HCEC 1CT (cell line): Measurements from ENCODE around the gene NME8.
"Not testable (repeated sequence)": the region's sequence is repeated elsewhere in the genome, so short reads cannot be mapped to it uniquely, and the experiment has no call there.

Source experiments
- DNase-seq: peaks from one replicate; pipeline ENCODE4 v3.0.0-alpha.2; 2017

Gene NME8, protein sequence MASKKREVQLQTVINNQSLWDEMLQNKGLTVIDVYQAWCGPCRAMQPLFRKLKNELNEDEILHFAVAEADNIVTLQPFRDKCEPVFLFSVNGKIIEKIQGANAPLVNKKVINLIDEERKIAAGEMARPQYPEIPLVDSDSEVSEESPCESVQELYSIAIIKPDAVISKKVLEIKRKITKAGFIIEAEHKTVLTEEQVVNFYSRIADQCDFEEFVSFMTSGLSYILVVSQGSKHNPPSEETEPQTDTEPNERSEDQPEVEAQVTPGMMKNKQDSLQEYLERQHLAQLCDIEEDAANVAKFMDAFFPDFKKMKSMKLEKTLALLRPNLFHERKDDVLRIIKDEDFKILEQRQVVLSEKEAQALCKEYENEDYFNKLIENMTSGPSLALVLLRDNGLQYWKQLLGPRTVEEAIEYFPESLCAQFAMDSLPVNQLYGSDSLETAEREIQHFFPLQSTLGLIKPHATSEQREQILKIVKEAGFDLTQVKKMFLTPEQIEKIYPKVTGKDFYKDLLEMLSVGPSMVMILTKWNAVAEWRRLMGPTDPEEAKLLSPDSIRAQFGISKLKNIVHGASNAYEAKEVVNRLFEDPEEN

DNA sequence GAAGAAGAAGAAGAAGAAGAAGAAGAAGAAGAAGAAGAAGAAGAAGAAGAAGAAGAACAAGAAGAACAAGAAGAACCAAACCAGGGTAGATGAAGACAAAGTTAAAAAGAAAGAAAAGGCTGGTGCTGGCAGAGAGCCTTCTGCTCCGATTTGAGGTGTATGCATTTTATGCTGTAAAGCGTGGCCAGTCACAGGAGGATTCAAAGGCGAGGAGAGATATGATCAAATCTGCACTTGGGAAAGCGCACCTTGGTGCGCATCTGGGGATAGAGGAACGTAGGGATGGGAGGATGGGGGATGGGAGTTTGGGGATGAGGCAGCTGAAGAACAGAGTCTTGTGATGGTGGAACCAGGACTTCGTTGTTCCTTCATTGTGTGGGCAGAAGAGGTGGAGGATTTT, at the start of gene NME8:
TSS of gene NME8 (plus strand) at position 301 of the 400 bp plus-strand sequence. CDS start 1,670 bp downstream, outside the sequence.
- no peak for DNase-seq

DNA sequence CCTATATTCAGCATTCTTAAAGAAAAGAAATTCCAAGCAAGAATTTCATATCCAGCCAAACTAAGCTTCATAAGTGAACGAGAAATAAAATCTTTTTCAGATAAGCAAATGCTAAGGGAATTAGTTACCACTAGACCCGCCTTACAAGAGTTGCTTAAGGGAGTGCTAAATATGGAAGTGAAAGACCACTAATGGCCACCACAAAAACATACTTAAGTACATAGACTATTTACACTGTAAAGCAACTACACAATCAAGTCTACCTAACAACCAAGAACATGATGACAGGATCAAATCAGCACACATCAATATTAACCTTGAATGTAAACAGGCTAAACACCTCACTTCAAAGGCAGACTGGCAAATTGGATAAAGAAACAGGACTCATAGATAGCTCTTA, 42.2 kb upstream of the NME8 start:
- no peak for DNase-seq

DNA sequence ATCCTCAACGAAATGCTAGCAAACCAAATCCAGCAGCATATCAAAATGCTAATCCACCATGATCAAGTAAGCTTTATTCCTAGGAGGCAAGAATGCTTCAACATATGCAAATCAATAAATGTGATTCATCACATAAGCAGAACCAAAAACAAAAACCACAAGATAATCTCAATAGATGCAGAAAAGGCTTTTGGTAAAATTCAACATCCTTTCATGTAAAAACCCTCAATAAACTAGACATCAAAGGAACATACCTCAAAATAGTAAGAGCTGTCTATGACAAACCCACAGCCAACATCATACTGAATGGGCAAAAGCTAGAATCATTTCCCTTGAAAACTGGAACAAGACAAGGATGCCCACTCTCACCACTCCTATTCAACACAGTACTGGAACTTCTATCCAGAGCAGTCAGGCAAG, 36.2 kb upstream of the NME8 start:
- DNase-seq = not testable (repeated sequence)

DNA sequence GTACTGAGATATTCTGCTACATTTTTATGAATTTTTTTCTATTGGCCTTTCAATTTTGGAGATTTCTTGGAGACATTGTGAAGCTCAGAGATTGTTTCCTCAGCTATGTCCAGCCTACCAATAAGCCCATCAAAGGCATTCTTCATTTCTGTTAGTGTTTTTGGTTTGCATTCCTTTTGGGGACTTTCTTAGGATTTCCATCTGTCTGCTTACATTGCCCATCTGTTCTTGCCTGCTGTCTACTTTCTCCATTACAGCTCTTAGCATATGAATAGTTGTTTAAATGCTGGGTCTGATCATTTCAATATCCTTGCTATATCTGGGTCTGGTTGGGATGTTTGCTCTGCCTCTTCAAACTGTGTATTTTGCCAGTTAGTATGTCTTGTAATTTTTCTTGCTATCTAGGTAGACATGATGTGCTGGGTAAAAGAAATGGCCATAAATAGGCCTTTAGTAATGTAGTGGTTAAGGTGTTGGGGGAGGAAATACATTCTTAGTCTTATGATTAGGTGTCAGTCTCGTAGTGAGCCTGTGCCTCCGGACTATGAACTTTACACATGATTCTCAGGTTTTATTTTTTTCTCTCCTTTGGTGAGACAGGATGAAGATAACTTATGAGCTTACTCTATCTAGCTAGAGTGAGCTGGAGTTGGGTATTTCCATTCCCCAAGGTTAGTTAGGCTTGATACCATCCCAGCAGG, 32.6 kb upstream of the NME8 start:
- no peak for DNase-seq

DNA sequence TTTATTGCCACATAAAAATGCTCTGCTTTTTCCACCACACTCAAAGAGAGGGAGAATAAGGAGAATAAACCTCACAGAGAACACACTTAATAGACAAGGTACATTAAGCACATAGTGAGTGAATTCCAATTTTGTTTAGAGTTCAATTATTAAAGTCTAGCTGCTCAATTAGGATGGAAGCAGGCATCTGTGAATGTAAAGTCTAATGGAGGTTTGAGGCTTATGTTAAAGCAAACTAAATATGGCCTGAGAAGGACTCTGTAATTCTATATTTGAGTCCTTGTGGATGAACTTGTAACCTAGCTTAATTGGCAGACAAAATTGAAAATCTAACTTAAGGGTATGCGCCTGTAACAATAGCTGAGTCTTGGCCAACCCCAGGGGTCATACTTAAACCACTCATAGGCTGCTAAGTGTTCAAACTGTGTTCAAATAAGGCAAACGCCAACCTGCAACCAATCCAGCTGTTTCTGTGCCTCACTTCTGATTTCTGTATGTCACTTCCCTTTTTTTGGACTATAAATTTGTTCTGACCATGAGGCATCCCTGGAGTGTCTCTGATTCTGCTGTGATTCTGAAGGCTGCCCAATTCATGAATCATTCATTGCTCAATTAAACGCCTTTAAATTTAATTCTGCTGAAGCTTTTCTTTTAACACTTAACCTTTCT, 31.3 kb upstream of the NME8 start:
- no peak for DNase-seq

DNA sequence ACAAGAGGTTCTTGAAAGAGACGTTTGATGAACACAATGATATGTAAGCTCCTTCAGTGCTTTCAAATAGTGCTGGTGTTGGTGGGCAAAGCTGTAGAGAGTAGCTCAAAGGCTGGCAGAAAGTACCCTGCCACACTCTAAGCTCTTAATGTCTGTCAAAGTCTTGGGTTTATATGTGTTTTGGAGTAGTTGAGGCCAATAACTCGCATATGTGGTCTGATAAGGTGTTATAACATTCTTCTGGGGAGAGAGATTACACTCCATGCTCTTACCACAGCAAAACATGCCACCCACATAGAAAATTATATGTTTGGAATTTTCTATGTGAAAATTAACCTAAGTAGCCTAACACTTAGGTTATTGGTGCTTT, 30.8 kb upstream of the NME8 start:
- no peak for DNase-seq

DNA sequence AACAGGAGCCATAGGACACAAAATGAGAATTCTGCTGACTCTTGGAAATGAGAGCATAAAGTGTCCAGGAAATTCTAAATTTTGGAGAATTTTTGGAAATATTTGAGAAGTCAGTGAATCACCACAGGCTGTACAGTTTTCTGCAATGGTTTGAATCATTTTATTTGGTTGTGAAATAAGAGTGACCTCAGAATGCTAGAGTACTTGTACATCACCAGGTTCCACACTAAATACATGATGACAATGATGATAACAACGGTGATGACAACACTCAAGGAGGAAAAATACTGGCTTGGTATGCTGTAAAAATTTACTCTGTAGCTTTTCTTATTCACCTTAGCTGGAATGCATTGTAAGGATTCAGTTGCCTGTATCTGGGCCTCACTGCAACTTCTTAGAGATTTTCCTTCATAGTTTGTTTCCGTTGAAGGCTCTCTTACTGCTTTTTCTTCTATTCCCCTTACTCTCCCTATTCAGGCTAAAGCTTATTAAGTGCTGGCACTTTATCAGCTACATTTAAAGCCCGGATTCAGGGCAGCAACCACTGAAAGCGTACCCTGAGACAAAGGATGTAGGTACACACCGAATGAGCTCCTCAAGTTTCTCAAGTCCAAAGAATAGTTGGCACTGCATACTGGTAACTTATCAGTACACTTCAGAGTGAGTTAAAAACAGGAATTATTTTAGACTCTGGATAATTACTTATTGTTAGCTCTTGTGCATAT, 30.2 kb upstream of the NME8 start:
- no peak for DNase-seq

DNA sequence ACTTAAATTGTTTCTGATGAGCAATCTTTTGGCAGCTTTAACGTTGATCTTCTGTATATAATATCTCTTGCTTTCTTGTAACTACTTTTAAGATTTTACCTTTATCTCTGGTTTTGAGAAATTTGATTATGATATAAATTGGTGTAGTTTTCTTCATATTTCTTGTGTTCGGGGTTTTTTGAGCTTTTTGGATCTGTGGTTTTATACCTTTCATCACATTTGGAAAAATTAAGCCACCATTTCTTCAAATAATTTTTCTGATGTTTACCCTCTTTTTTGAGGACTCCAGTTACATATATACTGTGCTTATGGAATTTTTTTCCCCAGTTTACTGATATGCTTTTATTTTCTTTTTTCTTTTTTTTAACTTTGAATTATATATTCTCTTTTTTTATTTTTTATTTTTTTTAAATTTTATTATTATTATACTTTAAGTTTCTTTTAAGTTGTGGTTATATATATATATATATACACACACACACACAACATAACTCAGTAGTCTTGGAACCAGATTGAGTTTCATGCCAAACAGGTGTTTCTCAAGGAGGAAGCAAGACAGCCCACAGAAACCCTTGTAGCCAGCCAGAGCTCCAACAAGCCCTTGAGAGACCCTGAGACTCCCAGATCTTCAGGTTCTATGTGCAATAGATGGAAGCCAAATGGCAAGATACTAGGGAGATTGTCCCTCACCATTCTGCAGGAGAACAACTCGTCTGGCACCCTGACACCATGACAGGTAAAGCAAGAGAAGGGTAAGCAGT, 27.5 kb upstream of the NME8 start:
- no peak for DNase-seq

DNA sequence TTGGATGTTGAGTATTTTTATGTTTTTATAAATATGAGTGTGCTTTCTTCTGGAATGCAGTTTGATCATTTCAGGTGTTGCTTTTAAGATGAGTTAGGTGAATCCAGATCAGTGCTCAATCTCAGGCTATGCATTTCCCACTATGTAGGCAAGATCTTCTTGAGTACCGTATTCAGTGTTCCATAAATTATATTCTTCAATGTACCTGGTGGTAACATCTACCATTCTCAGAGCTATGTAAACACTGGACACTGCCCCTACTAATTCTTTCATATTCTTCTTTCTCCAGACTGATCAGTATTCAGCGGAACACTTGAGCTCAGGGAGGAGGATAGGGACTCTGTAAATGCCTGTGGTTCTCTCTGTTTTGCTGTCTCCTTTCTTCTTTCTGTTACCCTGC, 25.5 kb upstream of the NME8 start:
- DNase-seq = no peak

DNA sequence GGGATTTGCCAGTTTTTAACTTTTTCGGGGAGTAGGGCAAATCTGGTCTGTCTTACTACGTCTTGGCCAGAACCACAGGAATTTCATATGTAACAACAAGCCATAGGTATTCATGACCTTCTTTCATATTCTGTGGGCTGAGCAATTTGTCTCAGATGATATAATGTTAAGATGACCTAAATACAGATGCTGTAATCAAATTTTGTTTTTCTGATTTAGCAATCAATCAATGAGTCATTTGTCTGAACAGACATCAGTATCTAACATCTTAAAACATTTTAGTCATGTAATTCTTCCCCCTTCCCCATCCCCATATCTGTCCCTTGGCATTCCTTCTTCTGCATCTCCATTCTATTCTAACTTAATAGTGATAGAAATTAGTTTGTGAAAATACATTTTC, 24.8 kb upstream of the NME8 start:
- no peak for DNase-seq

DNA sequence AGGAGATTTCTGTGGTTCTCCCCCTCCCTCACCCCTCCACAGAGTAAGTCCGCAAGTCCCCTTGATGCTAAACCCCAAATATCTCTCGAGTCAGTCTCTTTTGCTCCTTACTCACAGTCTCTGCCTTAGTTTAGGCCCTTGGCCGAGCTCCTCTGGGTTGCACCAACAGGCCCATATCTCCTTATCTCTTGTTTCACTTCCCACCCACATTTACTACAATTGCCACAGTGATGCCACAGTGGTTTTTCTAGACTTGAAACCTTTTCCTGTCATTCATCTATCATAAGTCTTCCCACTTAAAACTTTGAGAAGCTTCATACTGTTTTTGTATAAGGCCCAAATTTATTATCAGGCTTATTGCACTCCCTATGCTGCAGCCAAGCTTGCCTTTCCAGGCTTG, 23.4 kb upstream of the NME8 start:
- DNase-seq = no peak

DNA sequence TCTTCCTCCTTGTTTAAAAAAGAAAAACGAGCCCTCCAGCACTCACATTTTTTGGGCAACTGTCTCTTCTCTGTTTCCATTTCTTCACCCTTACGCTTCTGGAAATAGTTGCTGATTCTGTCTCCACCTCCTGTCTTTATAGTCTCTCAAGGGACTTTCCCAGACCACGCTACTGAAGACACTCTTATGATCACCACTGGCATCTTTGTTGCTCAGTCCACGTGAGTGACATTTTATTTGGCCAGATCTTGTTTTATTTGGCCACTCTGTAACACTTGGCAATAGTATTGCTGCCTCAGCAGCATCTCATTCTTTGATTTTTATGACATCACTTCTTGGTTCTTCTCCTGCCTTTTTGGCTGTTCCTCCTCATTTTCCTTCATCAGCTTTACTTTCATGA, 21.6 kb upstream of the NME8 start:
- DNase-seq = no peak

DNA sequence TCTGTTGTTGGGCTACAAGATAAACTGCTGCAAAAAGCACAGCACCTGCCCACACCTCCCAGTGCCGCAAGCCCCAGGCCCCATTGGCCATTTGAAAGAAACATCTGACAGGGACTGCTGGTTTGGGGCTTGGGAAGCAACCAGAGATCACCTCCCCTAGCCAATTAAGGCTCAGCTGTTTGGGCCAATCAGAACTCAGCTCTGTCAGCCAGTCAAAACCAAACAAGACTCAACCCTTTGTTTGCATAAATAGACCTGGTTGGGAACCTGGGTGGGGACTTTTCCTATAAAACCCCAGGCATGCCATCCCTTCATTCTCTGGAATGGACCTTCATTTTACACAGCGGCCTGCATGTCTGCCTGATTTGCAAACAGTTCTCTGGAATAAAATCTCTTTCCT, 17.2 kb upstream of the NME8 start:
- no peak for DNase-seq

DNA sequence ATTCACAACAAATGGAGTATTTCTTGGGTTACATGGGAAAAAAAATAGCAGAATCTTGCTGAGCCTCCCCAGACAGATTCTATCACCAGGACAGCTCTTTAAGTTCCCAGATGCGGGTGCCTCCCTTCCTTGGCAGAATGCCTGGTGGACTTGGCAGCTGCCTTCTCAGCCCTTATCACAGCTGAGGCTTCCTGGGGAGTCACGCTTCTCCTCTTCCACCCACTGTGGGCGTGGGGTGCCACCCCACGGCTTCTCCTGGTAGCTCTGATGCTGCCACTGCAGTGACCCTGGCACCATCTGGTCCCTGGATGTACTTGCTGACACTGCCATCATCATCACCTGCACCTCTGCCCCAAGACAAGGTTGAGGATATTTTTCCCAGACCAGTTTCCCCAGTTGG, 16.2 kb upstream of the NME8 start:
- no peak for DNase-seq

DNA sequence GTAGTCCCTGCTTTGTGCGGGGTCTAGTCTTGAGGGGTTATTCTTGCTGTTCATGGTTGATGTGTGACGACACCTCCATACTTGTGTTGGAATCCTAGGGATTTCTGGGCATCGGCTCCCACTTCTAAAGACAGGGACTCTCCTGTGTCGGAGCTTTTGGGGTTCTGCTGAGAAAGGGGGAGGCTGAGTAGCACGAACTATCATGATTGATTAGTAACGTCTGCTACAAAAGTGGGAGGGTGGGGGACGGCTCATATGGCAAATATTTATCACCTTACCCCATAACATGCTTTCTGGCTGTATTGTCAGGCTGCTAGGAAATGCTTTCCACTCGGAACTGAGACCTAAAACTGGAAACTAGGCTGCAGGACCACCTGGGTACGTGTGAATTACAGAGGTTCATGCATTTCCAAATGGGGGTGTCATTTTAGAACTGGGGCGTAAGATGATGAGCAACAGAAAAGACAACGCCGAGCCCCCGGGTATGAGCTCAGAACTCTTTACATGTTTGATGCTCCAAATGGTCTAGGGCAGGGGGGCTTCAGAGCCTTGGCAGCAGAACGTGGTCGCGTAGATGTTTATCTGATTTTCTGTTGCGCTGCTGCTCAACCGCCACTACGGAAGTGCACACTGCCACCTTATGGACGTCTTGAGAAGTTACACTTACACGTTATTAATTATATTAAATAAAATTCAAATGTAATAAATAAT, 15.1 kb upstream of the NME8 start:
- DNase-seq = peak; percentile 3

DNA sequence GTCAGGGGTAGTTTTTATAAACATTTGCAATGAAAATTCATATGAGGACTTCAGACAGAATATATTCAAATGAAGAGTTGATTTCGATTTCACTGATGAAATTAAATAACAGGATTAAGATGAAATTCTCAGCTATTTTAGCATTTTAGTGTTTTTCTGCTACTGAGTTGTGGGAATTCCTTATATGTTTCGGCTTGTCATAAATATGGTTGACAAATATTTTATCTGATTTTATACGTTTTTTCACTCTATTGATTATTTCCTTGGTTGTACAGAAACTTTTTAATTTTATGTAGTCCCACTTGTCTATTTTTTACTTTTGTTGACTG, 14.6 kb upstream of the NME8 start:
- DNase-seq = no peak

DNA sequence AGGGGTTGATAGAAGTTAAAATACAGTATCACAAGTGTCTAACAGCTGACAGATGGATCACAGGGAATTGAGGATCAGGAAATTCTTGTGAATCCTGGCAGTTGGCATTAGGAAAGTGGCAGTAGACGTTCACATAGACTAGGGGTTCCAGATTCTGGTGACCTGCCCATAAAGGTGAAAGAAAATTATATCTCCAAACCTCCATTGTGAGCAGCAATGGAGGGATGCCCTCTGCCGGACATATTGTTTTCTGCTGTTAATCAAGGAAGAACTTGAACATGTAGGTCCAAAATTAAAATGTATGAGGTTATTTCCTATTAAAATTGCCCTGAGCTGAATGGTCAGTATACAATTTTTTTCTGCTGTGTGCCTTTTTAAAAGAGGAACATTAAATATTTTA, 5.1 kb downstream of the NME8 start:
- no peak for DNase-seq

DNA sequence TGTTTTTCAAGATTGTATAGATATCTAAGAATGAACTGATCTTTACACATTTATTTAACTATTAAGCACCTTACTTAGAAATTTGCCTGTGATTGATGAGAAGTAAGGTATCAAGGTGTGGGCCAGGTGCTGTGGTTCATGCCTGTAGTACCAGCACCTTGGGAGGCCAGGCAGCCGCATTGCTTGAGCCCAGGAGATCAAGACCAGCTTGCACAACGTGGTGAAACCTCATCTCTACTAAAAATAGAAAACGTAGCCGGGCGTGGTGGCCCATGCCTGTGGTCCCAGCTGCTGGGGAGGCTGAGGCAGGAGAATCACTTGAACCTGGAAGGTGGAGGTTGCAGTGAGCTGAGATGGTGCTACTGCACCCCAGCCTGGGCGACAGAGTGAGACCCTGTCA, 33.7 kb downstream of the NME8 start:
- no peak for DNase-seq

DNA sequence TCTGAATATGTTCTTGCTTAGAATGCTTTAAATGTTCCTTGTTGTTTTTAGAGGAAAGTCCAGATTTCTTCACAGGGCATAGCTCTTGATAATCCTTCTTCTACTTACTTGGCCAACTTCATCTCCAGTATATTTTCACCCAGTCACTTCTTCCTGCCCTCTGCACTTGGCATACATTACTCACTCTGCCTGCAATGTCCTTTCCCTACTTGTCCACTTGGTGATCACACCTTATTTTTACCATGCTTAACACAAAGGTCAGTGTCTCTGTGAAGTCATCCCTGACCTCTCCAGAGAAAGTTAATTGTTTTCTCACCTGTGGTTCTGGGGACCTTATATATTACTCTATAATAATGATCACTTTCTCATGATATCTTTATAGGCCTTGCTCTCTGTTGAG, 45.0 kb downstream of the NME8 start:
- no peak for DNase-seq

DNA sequence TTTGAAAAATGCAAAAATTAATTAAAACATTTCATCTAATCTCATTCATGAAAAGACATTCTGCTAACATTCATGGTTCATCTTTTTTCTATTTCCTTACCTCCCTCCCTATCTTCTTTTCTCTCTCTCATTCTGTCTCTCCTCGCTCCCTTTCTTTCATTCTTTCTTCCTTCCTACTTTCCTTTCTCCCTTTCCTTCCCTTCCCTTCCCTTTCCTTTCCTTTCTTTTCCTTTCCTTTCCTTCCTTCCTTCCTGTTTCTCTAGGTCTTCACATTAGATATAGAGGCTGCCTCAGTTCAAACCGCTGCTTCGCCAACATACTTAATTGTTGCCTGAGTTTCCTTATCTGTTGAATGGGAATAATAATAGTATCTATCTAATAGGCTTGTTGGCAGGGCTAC, 46.3 kb downstream of the NME8 start:
- no peak for DNase-seq

DNA sequence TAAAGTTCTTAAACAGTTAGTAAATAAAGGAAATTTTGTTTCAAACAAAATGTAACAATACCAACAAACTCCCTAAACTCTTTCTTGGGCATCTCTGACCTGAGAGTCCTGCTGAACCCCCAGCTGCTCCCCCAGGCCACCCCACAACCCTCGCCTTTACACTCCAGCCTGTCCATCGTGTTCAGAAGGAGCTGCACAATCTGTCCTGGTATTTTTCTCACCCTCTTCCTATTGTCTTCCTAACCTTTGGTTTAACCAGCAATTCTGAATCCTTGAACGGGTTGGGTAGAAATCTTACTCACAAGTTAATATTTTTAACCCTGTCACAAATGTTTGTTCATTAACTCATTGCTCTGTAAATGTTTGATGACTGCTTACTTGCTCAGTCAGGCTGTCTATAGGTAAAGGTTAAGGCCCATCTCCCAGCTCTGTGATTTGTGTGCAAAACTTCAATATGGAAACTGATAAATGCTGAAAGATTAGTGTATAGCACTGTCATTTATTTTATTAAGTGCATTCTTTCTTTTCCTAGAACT, 51.4 kb downstream of the NME8 start:
- no peak for DNase-seq
